NCI-H146 treated with DMSO at 0.1 percent for 48 hours (cell line): ENCODE data around the gene KCTD10.
"Not testable (repeated sequence)": the region's sequence is repeated elsewhere in the genome, so short reads cannot be mapped to it uniquely, and the experiment has no call there.

Source experiments
- DNase-seq: peaks from one replicate; lab custom pipeline; 2025; ENCODE audit not compliant: unreplicated experiment; lab: John Stamatoyannopoulos, UW

KCTD10 gene

GRCh38 chr12:109423392-109423791, 53.7 kb downstream of the KCTD10 start:
- no peak for DNase-seq

- no peak for DNase-seq
Observed at GRCh38 chr12:109422251-109422650, 54.8 kb downstream of the KCTD10 start.

GRCh38 chr12:109421355-109422087, 55.6 kb downstream of the KCTD10 start:
- no peak for DNase-seq

- DNase-seq = no peak
Observed at GRCh38 chr12:109418848-109419480, 58.1 kb downstream of the KCTD10 start.

- DNase-seq = not testable (repeated sequence)
Observed at GRCh38 chr12:109406147-109406546, 71.0 kb downstream of the KCTD10 start.

- DNase-seq = not testable (repeated sequence)
Observed at GRCh38 chr12:109404841-109405240, 72.3 kb downstream of the KCTD10 start.
